ENCODE results near the gene RNF166.

DNA sequence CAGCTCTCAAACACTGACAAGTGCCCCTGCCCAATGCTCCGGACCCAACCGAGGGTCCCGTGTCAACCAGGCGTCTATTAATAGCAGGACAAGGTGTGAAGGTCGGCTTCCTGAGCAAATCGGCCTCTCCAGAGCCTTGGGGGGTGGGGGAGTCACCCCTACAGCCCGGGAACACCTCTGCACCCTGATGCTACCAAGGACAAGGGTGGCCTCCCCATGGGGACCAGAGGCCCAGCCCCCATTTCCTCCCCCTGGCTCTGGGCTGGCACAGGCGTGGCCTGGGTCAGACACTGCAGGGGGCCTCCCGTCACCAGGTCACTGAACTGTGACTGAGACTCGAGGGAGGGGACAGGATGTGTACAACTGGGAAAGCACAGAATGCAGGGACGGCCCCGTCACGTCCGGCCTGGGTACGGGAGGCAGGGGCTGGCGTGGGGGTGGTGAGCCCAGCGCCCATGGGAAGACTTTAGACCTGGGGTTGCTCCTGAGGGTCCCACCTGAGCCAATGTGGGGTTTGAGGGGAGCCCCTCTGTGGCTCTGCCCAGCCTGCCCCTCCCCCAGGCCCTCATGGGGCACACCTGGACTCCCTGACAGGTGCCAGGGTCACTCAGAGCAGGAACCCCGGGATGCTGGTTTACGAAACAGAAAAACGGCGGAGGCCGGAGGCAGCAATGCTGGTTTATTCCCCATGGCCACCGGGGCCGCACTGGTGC lies 54.8 kb downstream of the RNF166 start:
- TF ChIP-seq CTCF (IDR thresholded peaks at IDR 0.05) = no peak
- no peak for TF ChIP-seq POLR2A (IDR thresholded peaks at IDR 0.05)
